NT2/D1 (cell line): Measurements from ENCODE around the gene C1orf53.

Experiments used
- SUZ12 ChIP-seq: IDR thresholded peaks from 2 replicates; pipeline ENCODE4 v1.6.1; 2011; ENCODE audit not compliant: insufficient read length, insufficient read depth; ENCODE audit errors: extremely low read depth
- ZNF274 ChIP-seq: IDR thresholded peaks from 2 replicates; pipeline ENCODE4 v1.6.1; 2011; ENCODE audit warnings: mild to moderate bottlenecking, low read depth, low read length

- TF ChIP-seq SUZ12 (no peak), ZNF274 (no peak)
Observed at GRCh38 chr1:197955486-197956394, 53.3 kb downstream of the C1orf53 start.
